GM13977 (cell line): ENCODE results near the gene BARHL1.

Experiments used
- DNase-seq: peaks from one replicate; pipeline ENCODE4 v3.0.0; 2012; ENCODE audit warnings: low spot score
- CTCF ChIP-seq: IDR thresholded peaks from 2 replicates; pipeline ENCODE4 v1.5.1; 2012; ENCODE audit warnings: mild to moderate bottlenecking, control low read depth; ENCODE audit not compliant: insufficient read depth; ENCODE audit errors: extremely low read depth, missing control alignments
- in situ Hi-C: fragments of 300-500 bp; cut with MboI; formaldehyde crosslinking; loops from one replicate; pipeline ENCODE4 v1.12.0; 2022; ENCODE audit warnings: low sequenced_read_pairs, low pct_unique_long_range_greater_than_20kb, mixed read lengths, inconsistent platforms; ENCODE audit not compliant: unreplicated experiment

Gene BARHL1

GRCh38 chr9:132631280-132631679 lies 48.9 kb downstream of the BARHL1 start:
- in situ Hi-C loops: no loop called here
- no peak for TF ChIP-seq CTCF
- no peak for DNase-seq

- TF ChIP-seq CTCF: no peak
- no peak for DNase-seq
- in situ Hi-C loops: no loop called here
Measured at GRCh38 chr9:132631685-132632084, 49.3 kb downstream of the BARHL1 start.

GRCh38 chr9:132632413-132633129 lies 50.2 kb downstream of the BARHL1 start:
- in situ Hi-C loops: no loop called here
- TF ChIP-seq CTCF: no peak
- no peak for DNase-seq

- DNase-seq: no peak
- in situ Hi-C loops: no loop called here
- TF ChIP-seq CTCF: no peak
Measured at GRCh38 chr9:132634327-132634726, 51.9 kb downstream of the BARHL1 start.

- in situ Hi-C loops: no loop called here
- TF ChIP-seq CTCF: no peak
- no peak for DNase-seq
Measured at GRCh38 chr9:132637351-132637750, 54.9 kb downstream of the BARHL1 start.

GRCh38 chr9:132637801-132638200 lies 55.4 kb downstream of the BARHL1 start:
- no peak for TF ChIP-seq CTCF
- in situ Hi-C loops: no loop called here
- DNase-seq: no peak
